ENCODE data around the gene PRSS57.

- no peak for TF ChIP-seq POLR2A (IDR thresholded peaks at IDR 0.05; ENCODE audit: low read length)
- TF ChIP-seq GATA1 (IDR thresholded peaks at IDR 0.05; ENCODE audit: low read depth, low read length), result no peak
These were observed 51.5 kb downstream of the PRSS57 start for GRCh38 chr19:643736-644135.

Measured in erythroblast (primary cell).